Activated T-cell treated with anti-CD3 and anti-CD28 coated beads, Interleukin-2, amount 50 U/mL, for 72 hours (primary cell): ENCODE data around the gene KCNQ5. TPM values are rescaled to one million over a fixed set of nuclear protein-coding genes. Genes with fewer than 3 reads are reported as not detected.

Experiments used
- ATAC-seq, 2 donors: fragments of 150-1000 bp; cut with Tn5 transposase; replicated peaks in 1 of 2; 2 replicates each; pipeline ENCODE4 v1.10.0; 2021; ENCODE audit warnings: moderate library complexity in 2 of 2, mild to moderate bottlenecking in 1 of 2
- DNase-seq, 2 donors: peaks; one replicate each; pipeline ENCODE4 v3.0.0; 2021 to 2022; ENCODE audit warnings: mixed read lengths in 1 of 2
- H3K27ac Mint-ChIP-seq: one replicate; pipeline ENCODE4 v1.8.0; 2022; ENCODE audit warnings: mild to moderate bottlenecking, moderate library complexity, mixed read lengths
- H3K27me3 Mint-ChIP-seq: one replicate; pipeline ENCODE4 v1.8.0; 2022; ENCODE audit warnings: low read depth, mixed read lengths
- H3K36me3 Mint-ChIP-seq, 2 donors: one replicate each; pipeline ENCODE4 v1.8.0; 2022; ENCODE audit warnings: mixed read lengths in 2 of 2, mild to moderate bottlenecking in 1 of 2; ENCODE audit not compliant: insufficient read depth in 2 of 2
- H3K4me1 Mint-ChIP-seq: one replicate; pipeline ENCODE4 v1.8.0; 2022; ENCODE audit warnings: low read depth, mixed read lengths
- H3K4me3 Mint-ChIP-seq, 2 donors: one replicate each; pipeline ENCODE4 v1.8.0; 2022; ENCODE audit warnings: mild to moderate bottlenecking in 2 of 2, mixed read lengths in 2 of 2, moderate library complexity in 2 of 2
- H3K9me3 Mint-ChIP-seq, 2 donors: one replicate each; pipeline ENCODE4 v1.8.0; 2022; ENCODE audit warnings: mixed read lengths in 2 of 2
- total RNA-seq, 2 donors: library from RNA; stranded (reverse); gene quantifications; one replicate each; pipeline ENCODE4 v1.2.3, GENCODE V29; 2022

The KCNQ5 gene
- total RNA-seq, 2 donors from 2014 or later = 6.1 to 9.8 TPM

- no peak overlapping the region for H3K4me3 Mint-ChIP-seq
- H3K4me1 Mint-ChIP-seq = no peaks in the 10 kb centered on the region
These were observed 318.4 kb downstream of the KCNQ5 start for GRCh38 chr6:72940265-72940664.

GRCh38 chr6:72941263-72941662 is 319.4 kb downstream of the KCNQ5 start:
- Mint-ChIP-seq H3K27ac (no peak overlapping the region), H3K36me3 (no peaks in the 10 kb centered on the region), H3K27me3 (no peaks in the 10 kb centered on the region), H3K4me3 (no peak overlapping the region), H3K4me1 (no peaks in the 10 kb centered on the region), H3K9me3 (no peaks in the 10 kb centered on the region)
- DNase-seq (no peak), ATAC-seq (no peak)

More at GRCh38 chr6:72940265-72940664, 318.4 kb downstream of the KCNQ5 start:
- no peak for DNase-seq
- ATAC-seq = no peak
- Mint-ChIP-seq H3K36me3 (no peaks in the 10 kb centered on the region), H3K27me3 (no peaks in the 10 kb centered on the region), H3K9me3 (no peaks in the 10 kb centered on the region), H3K27ac (no peak overlapping the region)

- Mint-ChIP-seq H3K9me3 (no peaks in the 10 kb centered on the region), H3K4me1 (no peaks in the 10 kb centered on the region), H3K27me3 (no peaks in the 10 kb centered on the region), H3K27ac (no peak overlapping the region), H3K36me3 (no peaks in the 10 kb centered on the region), H3K4me3 (no peak overlapping the region)
- ATAC-seq (no peak), DNase-seq (no peak)
These were observed 319.9 kb downstream of the KCNQ5 start for GRCh38 chr6:72941751-72942150.

DNA sequence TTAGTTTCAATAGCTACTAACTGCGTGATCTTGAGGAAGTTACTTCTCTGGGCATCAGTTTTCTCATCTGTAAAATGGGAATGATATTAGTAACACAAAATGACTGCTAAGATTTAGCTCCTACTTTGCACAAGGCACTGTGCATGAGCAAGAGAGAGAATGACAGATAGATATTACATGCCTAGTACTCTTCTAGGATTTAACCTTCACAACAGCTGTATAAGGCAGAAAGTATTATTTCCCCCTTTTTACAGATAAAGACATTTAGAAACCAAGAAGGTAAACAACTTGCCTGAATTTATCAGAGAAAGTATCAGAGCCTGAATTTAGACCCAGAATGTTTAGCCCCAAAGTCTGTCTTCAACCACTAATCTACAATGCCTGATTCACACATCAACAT is 321.8 kb downstream of the KCNQ5 start:
- no peak for ATAC-seq
- no peak for DNase-seq
- Mint-ChIP-seq H3K4me1 (no peaks in the 10 kb centered on the region), H3K4me3 (no peak overlapping the region), H3K36me3 (no peaks in the 10 kb centered on the region), H3K9me3 (no peaks in the 10 kb centered on the region), H3K27me3 (no peaks in the 10 kb centered on the region), H3K27ac (no peak overlapping the region)

DNA sequence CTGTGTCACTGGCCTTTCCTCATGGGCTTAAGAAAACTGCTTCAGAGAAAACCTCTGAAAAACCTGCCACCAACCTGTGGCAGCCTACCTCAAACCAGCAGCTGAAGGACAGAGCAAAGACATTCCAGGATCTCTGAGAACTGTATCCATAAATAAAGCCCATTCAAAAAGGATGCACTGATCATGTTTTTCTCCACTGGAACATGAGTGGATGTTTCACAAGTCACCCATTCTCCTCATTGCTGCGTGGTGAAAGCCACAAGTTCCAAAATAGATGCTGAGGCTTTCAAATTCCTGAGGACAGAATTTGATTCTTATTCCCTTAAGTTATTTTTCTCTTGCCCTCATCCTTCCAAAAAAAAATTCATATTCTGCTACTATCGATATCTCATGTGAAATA is 322.8 kb downstream of the KCNQ5 start:
- no peak overlapping the region for H3K27ac Mint-ChIP-seq
- ATAC-seq (no peak), DNase-seq (no peak)
- no peaks in the 10 kb centered on the region for H3K27me3 Mint-ChIP-seq
- H3K36me3 Mint-ChIP-seq = no peaks in the 10 kb centered on the region
- no peaks in the 10 kb centered on the region for H3K4me1 Mint-ChIP-seq
- H3K4me3 Mint-ChIP-seq = no peak overlapping the region
- H3K9me3 Mint-ChIP-seq = no peaks in the 10 kb centered on the region

GRCh38 chr6:72946774-72947173 is 324.9 kb downstream of the KCNQ5 start:
- no peak for DNase-seq
- no peak for ATAC-seq
- no peaks in the 10 kb centered on the region for H3K4me1 Mint-ChIP-seq
- H3K36me3 Mint-ChIP-seq = no peaks in the 10 kb centered on the region
- H3K9me3 Mint-ChIP-seq = no peaks in the 10 kb centered on the region
- H3K27ac Mint-ChIP-seq = no peak overlapping the region
- no peaks in the 10 kb centered on the region for H3K27me3 Mint-ChIP-seq
- H3K4me3 Mint-ChIP-seq = no peak overlapping the region

DNA sequence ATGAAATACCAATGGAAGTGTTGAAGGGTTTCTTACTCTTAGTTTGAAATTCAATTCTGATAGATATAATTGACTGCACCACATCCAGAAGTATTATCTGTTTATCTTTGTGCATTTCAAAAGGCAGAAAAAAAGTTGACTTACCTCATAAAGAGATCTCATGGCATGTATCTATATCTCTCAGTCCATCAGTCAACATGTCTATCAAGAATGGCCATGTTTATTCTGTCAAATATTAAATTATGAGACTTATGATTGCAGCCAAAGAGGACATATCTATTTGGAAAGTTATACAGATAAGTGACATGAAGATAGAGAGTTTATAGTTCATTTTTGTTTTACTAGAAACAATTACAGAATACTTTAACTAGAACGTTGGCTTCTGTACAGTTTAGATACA is 325.7 kb downstream of the KCNQ5 start:
- H3K36me3 Mint-ChIP-seq = no peaks in the 10 kb centered on the region
- H3K9me3 Mint-ChIP-seq = no peaks in the 10 kb centered on the region
- H3K4me3 Mint-ChIP-seq = no peak overlapping the region
- no peak for ATAC-seq
- no peak for DNase-seq
- H3K4me1 Mint-ChIP-seq = no peaks in the 10 kb centered on the region
- no peaks in the 10 kb centered on the region for H3K27me3 Mint-ChIP-seq
- H3K27ac Mint-ChIP-seq = no peak overlapping the region

GRCh38 chr6:72948153-72948552 is 326.3 kb downstream of the KCNQ5 start:
- peaks cover 6% of the 10 kb centered on the region for H3K4me1 Mint-ChIP-seq
- DNase-seq (no peak), ATAC-seq (no peak)
- H3K4me3 Mint-ChIP-seq = no peak overlapping the region
- H3K36me3 Mint-ChIP-seq = no peaks in the 10 kb centered on the region
- H3K27me3 Mint-ChIP-seq = no peaks in the 10 kb centered on the region
- no peaks in the 10 kb centered on the region for H3K9me3 Mint-ChIP-seq
- no peak overlapping the region for H3K27ac Mint-ChIP-seq

- H3K9me3 Mint-ChIP-seq = no peaks in the 10 kb centered on the region
These were observed 328.4 kb downstream of the KCNQ5 start for GRCh38 chr6:72950114-72950860.

DNA sequence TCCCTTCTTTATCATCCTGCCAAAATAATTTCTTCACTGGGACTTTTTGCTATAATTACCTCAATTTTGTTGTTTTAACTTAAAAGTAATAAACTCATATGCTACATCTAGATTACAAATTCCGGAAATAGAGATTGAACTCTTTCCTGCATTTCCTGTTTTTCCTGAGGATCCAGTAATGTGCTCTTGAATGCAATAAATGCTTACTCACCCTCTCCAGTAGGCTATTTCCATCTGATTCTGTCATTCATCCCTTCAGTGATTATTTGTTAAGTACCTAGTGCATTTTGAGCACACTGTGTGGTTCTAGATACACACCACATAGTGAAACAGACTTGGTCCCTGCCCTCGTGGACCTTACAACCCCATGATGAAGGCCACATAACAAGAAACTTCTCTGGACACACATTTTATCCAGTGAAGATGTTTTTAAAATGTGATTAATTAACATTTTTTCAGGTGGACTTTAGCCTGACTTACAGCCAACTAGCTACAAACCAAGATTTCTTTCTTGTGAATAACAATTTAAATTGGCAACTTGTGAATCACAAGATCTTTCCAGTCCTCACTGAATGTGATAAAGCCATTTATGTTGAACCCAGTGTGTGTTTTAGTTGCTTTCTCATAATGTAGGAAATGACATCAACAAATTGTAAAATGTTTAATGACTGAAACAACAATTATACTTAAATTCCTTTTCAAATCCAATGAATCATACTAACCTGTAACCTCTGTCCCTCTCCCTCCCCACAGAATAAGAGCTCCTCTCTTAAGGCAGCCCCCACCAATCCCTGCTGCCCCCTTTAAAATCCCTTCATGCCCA is 331.2 kb downstream of the KCNQ5 start:
- ATAC-seq (no peak), DNase-seq (no peak)
- H3K27me3 Mint-ChIP-seq = no peaks in the 10 kb centered on the region
- H3K9me3 Mint-ChIP-seq = no peaks in the 10 kb centered on the region
- H3K4me3 Mint-ChIP-seq = no peak overlapping the region
- no peaks in the 10 kb centered on the region for H3K36me3 Mint-ChIP-seq
- peaks cover 17% of the 10 kb centered on the region for H3K4me1 Mint-ChIP-seq
- H3K27ac Mint-ChIP-seq = peak overlapping the region; percentile 41

More at GRCh38 chr6:72950114-72950860, 328.4 kb downstream of the KCNQ5 start:
- no peaks in the 10 kb centered on the region for H3K36me3 Mint-ChIP-seq
- DNase-seq (peak in 1 of 2 donors; percentile 3), ATAC-seq (peak; percentile 39)
- H3K27ac Mint-ChIP-seq = no peak overlapping the region
- peaks cover 17% of the 10 kb centered on the region for H3K4me1 Mint-ChIP-seq
- H3K4me3 Mint-ChIP-seq = no peak overlapping the region
- H3K27me3 Mint-ChIP-seq = no peaks in the 10 kb centered on the region

GRCh38 chr6:72953971-72954381 is 332.1 kb downstream of the KCNQ5 start:
- no peaks in the 10 kb centered on the region for H3K9me3 Mint-ChIP-seq
- ATAC-seq (no peak), DNase-seq (no peak)
- no peak overlapping the region for H3K4me3 Mint-ChIP-seq
- peaks cover 17% of the 10 kb centered on the region for H3K4me1 Mint-ChIP-seq
- H3K36me3 Mint-ChIP-seq = no peaks in the 10 kb centered on the region
- H3K27ac Mint-ChIP-seq = no peak overlapping the region
- H3K27me3 Mint-ChIP-seq = no peaks in the 10 kb centered on the region

- H3K36me3 Mint-ChIP-seq = no peaks in the 10 kb centered on the region
- no peak for ATAC-seq
These were observed 332.9 kb downstream of the KCNQ5 start for GRCh38 chr6:72954716-72955115.

DNA sequence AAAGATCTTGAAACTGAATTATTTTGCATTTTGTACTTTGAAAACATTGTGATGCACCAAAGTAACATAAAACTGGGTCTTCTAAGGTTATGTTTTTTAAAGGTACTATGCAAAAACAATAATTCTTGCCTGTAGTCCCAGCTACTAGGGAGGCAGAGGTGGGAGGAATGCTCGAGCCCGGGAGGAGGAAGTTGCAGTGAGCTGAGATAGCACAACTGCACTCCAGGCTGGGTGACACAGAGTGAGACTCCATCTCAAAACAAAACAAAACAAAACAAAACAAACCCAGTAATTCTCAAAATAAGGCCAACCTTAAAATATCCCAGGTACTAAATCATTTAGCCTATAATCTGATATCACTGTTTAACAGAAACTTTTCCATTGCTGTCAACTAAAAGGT is 333.8 kb downstream of the KCNQ5 start:
- no peak for DNase-seq
- Mint-ChIP-seq H3K4me3 (no peak overlapping the region), H3K27ac (no peak overlapping the region), H3K27me3 (no peaks in the 10 kb centered on the region), H3K36me3 (no peaks in the 10 kb centered on the region), H3K4me1 (peaks cover 17% of the 10 kb centered on the region), H3K9me3 (no peaks in the 10 kb centered on the region)
- no peak for ATAC-seq

More at GRCh38 chr6:72954716-72955115, 332.9 kb downstream of the KCNQ5 start:
- H3K27ac Mint-ChIP-seq = no peak overlapping the region
- no peak overlapping the region for H3K4me3 Mint-ChIP-seq
- H3K4me1 Mint-ChIP-seq = peaks cover 17% of the 10 kb centered on the region
- no peaks in the 10 kb centered on the region for H3K27me3 Mint-ChIP-seq
- H3K9me3 Mint-ChIP-seq = no peaks in the 10 kb centered on the region
- DNase-seq = no peak
